Stimulated activated CD4-positive, alpha-beta T cell treated with anti-CD3 and anti-CD28 coated beads, Interleukin-1b, Interleukin-23, amount 100 ng/mL, for 24 hours (primary cell): ENCODE data around the gene VAC14.

Experiments
- DNase-seq, 4 experiments: peaks; one replicate each; pipeline ENCODE4 v3.0.0-alpha.2; 2020; ENCODE audit warnings: low read depth in 4 of 4, low spot score in 1 of 4

VAC14 gene

DNA sequence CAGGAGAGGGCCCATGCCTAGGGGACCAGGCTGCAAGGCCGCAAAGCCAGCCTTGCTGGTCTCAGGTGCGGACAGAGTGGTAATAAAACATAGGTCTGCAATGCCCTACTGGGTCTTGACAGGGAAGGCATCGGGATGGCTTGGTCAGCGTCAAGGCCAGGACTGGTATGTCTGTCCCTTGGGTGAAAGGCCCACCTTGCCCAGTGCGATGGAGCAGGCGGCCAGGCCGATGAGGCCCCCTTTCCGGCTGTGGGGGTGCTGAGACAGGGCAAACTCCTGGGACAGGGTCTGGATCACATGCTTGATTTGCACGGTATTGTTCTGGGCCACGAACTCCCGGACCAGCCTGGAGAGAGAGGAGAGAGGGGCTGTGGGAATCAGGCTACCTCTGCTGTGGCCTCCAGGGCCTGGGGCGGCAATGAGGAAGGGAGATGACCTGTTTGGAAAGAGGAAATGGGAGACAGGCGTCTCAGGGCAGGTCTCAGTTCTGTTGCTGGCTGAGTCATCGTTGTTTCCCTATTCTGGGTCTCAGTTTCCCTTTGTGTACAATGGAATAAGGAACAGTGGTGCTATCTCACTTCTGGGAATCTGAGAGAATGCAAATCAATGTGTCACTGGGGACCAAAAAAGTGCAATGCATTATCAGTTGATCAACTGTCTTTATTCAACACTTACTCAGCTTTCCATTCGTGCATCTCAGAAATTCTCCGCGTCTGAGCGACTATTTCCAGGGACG is 14.8 kb downstream of the VAC14 start:
- DNase-seq = no peak

DNA sequence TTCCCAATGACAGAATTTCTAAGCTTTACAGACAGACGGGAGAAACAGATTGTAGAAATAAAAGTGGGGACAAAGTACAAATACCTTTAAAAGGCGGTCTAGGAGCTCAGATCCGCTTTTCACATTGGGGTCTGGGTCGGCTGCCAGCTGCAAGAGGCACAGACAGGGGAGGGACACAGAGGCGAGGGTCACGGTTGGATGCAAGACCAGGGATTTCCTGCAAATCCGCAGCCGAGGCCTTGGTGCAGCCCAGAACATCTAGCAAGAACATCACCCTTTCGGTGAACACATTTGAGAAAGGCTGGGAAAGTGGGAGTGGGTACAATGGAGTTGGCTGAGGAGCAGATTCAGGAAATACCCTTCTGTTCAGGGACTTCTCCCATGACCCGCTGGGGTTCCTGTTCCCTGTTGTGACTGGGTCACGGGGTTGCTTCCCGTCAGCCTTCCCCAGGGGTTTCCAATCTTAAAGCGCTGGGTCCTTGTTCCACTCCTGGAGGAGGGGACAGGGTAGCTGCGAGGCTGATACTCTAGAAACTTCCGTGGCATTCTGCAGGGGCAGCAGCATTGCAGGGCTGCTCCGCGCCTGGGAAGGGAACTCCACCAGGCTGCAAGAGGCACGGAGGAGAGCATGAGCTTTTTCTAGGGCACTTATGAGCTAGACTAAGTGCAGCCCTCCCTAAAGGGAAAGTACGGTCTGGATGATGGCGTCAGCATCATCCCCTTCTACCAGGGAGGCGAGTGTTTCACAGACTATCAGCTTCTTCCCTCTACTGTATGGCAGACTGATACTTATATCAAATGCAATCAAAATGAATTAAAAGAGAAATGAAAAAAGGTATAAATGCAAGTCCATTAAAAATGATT is 16.0 kb downstream of the VAC14 start:
- no peak for DNase-seq

DNA sequence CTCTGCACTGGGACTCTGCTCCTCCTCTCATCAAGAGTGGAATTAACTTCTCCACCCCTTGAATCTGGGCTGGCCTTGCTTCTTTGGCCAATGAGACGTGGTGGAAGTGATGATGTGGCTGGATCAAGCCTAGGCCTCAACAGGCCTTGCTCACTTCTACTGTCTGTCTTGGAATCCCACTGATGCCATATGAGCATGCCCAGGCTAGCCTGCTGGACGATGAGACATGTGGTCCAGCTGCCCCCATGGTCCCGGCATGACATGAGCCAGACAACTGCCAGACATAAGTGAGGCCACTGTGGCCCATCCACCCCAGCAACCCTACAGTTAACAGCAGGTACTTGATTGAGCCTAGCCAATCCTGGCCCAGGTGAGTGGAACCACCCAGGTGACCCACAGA is 18.7 kb downstream of the VAC14 start:
- DNase-seq = no peak

DNA sequence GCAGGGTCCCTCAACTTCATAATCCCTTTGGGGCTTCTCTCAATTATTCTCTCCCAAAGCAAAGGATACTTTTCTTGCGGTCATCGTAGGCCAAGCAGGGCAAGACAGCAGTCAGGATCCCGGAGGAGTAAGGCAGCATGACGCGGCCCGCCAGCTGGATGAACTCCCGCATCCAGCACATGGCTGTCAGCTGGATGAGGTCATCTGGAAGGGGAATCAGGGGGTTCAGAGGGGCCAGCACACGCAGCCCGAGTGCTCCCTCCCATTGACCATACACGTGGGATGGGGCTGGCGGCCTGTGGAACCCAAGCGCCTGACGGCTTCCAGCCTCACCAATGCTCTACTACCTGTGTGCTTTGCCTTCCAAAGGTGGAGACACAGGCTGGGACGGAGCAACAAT is 19.2 kb downstream of the VAC14 start:
- DNase-seq = no peak

DNA sequence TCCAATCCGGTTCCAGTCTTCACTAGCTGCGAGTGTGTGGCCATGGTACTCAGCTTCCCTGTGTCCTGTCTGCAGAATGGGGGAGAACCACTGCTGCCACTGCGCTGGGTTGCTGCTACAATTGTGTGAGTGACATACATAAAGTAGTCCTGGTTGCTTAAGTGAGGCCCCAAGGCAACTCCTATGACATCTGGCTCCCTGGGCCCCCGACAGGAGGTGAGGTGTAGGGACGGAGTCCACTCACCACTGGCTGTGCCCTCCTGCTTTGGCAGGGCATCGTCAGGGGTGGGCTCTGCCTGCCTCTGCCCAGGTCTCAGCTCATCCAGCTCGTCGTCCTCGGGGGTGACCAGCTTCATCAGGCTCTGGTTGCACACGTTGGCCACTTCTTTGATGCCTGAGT is 20.4 kb downstream of the VAC14 start:
- DNase-seq = no peak

DNA sequence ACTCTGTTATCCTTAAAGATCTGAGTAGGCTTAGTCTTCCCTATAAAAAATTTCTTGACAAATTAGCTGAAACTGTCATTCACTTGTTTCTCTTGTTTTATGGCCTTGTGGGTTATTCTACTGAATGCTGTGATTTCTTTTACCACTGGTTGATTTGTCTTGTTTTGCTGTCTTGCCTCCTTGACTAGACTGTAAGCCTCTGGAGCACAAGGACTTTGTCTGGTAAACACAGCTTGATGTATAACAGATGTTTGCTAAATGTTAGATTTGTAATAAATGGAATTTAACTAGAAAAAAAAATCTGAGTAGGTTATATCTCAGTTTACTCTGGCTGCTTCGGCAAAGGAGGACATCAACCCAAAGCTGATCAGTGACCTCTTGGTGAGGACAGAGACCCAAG is 21.6 kb downstream of the VAC14 start:
- DNase-seq = no peak

DNA sequence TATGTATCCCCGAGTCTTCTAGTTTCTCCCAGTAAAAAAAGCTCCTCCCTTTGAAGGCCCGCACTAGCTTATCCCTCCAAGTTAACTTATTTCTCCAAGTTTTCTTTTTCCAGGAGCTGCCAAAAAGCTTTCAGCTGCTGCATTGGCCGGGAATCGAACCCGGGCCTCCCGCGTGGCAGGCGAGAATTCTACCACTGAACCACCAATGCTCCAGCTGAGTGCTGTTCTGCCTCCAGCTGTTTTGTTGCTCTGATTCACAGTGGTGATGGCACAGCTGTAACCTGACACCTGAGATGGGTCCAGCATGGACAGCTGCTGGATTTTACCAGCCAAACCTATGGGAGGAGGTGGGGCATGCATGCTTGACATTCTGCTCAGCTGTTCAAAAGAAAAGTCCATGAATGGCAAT is 22.1 kb downstream of the VAC14 start:
- no peak for DNase-seq

DNA sequence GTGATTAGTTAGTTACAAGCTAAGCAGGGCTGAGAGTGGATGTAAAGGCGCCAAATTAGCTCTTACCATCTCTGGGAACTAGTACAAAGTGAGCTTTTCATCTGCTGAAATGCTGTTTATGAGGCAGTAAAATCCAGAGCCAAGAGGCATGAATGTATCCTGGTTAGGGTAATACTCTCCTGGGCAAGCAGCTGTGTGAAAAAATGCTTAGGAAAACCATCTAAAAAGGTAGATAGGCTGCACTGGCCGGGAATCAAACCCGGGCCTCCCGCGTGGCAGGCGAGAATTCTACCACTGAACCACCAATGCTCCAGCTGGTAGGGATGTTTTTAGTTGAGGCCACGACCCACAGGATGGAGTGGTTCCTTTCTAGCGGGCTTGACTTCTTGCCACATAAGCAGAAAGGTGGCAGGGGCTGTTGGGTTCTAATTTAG is 23.0 kb downstream of the VAC14 start:
- no peak for DNase-seq

DNA sequence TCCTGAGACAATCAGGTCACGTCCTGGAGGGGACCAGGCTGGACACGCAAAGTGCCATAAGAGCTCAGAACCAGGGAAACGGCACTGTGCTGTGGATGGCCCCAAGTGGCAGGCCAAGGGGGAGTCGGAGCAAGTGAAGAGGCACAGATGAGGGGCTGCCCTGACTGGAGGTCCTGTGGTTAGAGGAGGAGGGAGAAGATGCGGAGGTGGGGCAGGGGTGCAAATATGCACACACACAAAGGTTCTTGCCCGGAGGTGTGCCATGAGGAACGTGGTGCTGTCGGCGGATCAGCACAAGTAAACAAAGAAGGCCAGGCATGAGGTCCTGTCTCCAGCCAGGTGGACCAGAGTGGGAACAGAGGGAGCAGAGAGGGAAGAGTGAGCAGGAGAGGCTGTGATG is 23.5 kb downstream of the VAC14 start:
- no peak for DNase-seq

DNA sequence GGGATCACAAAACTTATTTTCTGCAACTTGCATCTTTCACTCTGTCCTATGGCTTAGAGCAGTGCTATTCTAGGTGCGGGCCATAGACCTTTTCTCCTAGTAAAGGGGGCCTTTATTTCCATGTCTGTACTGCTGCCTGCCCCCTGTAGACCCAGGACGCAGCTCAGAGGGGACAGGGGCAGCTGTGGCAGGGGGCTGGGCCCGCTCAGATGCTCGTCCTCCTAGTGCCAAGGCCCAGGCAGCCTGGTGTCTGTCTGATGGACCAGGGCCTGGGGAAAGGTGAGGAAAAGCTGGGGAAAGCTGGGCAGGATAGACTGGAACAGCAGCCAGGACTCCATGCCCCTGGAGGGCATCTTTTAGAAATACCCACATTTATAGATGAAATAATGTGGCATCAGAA is 25.6 kb downstream of the VAC14 start:
- DNase-seq = no peak

DNA sequence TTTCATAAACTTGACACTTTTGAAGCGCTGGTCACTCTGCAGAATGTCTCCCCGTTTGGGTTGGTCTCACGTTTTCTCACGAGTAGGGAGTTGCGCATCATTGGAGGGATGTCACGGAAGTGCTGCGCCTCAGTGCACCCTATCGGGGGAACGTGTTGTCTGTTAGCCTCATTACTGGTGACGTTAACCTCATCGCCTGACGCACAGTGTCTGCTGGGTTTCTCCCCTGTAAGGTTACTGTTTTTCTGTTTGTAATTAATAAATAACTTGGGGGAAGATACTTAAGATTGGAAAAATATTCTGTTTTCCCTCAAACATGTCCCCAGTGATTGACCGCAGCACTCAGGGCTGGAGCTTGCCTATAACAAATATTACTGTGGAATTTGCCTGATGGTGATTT is 26.7 kb downstream of the VAC14 start:
- DNase-seq = no peak

DNA sequence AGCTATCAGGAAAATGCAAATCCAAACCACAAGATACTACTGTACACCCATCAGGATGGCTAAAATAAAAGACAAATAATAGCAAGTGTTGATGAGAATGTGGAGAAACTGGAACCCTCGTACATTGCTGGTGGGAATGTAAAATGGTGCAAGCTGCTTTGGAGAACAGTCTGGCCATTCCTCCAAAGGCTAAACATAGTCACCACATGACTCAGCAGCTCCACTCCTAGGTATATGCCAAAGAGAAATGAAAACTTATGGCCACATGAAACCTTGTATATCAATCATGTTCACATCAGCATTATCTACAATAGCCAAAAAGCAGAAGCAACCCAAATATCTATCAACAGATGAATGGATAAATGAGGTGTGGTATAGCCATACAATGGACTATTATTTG is 28.5 kb downstream of the VAC14 start:
- no peak for DNase-seq

DNA sequence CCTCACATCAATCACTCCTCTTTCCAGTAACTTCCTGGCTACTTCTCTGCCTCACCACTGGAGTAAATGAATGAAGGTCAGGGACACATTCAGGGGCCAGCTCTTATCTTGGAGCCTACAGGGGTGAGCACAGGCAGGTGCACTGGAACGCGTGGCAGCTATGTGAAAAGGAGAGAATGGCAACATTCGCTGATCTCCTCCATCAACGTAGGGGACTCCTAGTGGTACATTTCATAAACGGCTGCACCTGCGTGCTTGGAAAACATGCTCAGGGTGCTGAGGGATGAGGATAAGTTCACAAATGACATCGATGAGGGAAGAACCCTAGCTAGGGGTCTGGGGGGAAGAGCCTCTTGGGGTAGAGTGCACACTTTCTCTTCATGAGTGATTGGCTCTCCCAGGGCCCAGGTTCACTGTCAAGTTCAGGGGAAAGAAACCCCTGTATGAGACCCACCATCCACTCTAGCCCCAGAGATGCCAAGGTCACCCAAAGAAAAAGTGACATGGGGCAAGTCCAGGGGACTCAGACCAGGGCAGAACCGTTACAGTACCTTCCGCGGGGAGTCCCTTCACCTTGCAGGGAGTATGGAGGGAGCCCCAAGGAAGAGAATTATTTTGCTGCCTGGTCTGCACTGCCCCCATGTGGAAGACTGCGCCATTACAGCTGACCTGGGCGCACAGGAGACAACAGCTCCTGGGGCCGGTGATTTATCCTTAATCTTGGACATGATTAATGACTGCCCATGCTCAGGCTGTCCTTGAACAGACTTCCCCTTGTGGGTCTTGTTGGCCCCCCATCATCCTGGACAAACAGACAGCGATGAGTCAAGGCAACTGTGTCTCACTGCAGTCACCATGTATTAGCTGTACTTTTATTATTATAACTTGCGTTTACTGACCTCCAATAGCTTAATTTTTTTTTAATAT is 30.1 kb downstream of the VAC14 start:
- peak; percentile 10 to 39 (median 34) for DNase-seq

DNA sequence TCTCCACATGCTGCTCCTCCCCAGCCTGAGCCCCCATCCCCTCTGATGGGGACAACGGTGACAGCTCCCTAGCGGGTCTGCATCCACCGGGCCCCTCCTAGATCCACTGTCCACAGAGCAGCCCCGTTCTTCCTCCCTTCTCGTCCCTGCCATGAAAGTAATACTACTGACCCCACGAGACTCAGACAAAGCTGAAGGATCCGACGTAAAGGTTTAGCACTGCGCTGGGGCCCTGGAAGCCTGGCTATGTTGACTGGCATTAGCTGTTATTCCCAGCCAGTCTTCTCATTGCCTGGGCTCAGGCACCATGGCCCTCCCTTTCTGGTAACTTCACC is 30.7 kb downstream of the VAC14 start:
- no peak for DNase-seq

DNA sequence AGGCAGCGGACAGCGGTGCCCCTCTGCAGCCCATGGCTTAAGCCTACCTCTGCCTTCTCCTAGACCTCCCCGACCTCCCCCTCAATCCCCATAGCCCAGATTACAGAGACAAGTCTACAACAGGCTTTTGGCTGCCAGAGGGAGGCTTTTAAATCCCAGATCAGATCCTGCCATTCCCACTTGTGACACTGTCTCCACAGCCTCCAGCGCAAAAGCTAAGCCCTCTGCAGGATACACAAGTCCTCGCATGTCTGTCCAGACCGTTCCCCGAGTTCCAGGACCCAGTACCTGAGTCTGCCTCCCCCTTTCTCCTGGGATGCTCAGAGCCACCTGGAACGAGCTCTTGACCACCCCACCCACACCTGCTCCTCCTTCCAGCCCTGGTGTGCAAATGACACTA is 31.2 kb downstream of the VAC14 start:
- DNase-seq = no peak

DNA sequence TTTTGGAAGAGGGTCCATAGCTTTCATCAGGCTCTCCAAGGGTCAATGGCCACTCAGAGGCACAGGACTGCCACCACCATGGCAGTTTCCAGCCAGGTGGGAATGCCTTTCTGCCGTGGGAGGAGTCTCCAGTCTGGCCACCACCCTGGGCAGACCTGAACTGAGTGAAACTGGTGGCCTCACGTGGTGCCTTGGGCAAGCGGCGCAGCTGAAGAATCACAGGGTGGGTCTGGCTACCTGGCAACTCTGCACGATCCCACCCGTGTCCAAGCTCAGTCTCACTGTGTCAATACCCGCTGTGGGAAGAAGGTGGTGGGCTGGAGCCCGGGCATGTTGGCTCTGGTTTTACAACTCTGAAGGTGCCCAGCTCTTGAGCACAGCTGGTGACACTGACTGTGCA is 31.8 kb downstream of the VAC14 start:
- no peak for DNase-seq

DNA sequence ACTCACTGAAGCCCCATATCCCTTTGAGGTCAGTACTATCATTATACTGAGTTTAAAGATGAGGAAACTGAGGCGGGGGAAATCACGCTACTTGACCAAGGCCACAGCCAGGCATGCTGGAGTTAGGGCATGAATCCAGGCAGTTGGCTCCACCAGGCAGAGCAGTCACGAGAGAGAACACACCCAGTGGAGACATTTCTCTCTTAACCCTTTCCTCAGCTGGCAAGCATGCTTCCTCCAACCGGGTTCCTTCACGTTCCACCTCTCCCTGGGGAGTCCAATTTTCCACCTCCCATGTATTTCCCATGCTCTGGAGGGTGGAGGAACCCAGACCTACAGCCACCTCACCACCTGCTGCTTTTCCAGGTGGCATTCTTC is 32.8 kb downstream of the VAC14 start:
- DNase-seq = no peak

DNA sequence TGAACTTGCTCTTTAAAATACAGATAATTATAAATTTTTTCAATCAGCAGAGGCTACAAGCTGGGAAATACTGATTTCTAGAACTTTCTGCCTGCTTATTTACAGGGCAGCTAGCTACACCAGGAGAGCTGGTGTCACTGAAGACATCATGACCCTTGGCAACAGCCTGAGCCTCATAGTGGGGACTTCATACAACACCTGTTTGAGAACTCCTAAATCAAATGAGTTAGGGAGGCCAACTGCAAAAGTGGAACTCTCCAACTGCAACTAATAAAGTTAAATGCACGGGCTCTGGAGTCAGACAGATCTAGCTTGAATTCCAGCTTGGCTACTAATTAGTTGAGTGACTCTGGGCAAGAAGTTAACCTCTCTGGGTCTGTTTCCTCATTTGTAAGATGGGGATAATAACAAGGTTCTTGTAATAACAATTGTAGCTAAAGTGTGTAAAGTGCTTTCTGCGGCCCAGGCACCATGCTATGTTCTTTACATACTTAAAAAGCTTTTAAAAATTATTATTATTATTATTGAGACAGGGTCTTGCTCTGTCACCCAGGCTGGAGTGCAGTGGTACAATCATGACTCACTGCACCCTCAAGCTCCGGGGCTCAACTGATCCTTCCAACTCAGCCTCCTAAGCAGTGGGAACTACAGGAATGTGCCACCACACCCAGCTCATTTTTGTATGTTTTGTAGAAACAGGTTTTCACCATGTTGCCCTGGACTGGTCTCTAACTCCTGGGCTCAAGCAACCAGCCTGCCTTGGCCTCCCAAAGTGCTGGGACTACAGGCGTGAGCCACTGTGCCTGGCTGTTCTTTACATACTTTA is 33.4 kb downstream of the VAC14 start:
- no peak for DNase-seq

DNA sequence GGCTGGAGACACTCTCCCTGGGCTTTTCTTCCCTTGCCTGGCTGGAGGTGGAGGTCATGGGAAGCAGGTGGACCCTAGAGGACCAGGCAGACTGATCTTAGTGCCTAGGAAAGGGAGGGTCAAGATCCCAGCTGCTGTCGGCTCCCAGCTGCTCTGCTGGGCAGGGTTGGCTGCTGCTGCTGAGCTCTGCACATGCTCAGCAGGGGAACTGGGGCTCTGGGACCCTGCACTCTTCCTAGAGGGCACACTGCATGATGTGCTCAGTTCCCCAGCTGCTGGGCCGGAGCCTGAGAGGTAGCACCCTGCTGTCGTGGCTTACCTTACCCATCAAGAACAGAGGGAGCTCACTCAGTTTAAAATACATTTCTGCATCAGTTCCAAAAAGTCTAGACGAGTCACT is 34.3 kb downstream of the VAC14 start:
- DNase-seq = no peak

DNA sequence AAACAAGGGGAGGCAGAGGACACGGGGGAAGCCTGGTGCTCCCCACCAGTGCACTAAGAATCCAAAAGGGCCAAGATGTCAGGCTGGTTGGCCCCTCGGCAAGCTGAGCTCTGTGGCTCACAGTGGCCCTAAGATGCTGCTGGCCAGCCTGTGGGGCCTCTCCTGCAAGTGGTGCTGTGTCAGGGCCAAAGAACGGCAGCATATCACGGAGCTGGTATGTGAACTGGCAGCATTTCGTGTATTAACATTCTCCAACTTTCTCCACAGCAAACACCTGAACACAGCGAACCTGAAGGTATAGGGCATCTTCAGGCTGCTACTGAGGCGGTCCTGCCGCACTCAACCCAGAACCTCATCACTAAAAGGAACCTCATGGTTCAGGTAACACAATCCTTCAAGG is 34.8 kb downstream of the VAC14 start:
- no peak for DNase-seq

DNA sequence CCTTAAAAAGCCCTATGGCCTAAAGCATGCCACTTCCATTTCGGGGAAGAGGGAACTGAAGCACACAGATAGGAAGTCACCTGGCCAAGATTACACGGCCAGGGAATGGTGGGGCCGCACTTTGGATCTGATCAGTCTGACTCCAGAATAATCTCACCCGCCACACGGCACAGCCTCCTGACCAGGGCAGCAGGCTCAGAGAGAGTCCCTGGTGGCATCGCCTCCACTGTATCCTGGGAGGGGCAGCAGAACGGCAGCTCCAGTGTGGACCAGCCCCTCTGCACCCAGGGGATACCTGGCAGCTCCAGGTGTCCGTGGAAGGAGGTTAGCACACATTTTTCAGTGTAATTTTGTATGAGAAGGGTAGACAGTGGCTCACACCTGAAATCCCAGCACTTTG is 35.5 kb downstream of the VAC14 start:
- DNase-seq = no peak
